Pancreas (tissue), 10 donors: ENCODE results near the gene SPATA21. TPM values are rescaled to one million over a fixed set of nuclear protein-coding genes. Genes with fewer than 3 reads are reported as not detected.

ENCODE experiments used
- ATAC-seq, 4 donors: fragments of 200-7000 bp; cut with Tn5 transposase; one replicate each; pipeline versions ENCODE4 v1.8.0 to v1.9.1; 2020; ENCODE audit warnings: mild to moderate bottlenecking in 4 of 4, moderate library complexity in 4 of 4
- DNase-seq, 6 donors: peaks; one replicate each; pipeline ENCODE4 v3.0.0-alpha.2; 2020
- FAIRE-seq: peaks from 2 replicates; lab custom pipeline; 2012; peaks lifted over from hg19 to GRCh38; lab: Jason Lieb, UNC
- H3K27ac ChIP-seq, 4 donors: fragments of 200-600 bp; sonication (generic); 1 replicate in 3 of 4; 2 replicates in 1 of 4; pipeline versions ENCODE4 v1.5.0 to v1.8.0; 2020
- H3K27me3 ChIP-seq, 4 donors: fragments of 200-600 bp; one replicate each; pipeline ENCODE4 v1.8.0; 2021
- H3K36me3 ChIP-seq, 3 donors: fragments of 200-600 bp; sonication (generic) in 1 of 3; one replicate each; pipeline versions ENCODE4 v1.5.0 to v1.8.0; 2020 to 2021
- H3K4me1 ChIP-seq, 3 donors: fragments of 200-600 bp; one replicate each; pipeline ENCODE4 v1.8.0; 2021
- H3K4me3 ChIP-seq, 4 donors: fragments of 200-600 bp; sonication (generic) in 2 of 4; one replicate each; pipeline versions ENCODE4 v1.5.0 to v1.8.0; 2020 to 2021
- H3K9me3 ChIP-seq, 4 donors: fragments of 200-600 bp; one replicate each; pipeline ENCODE4 v1.8.0; 2021
- WGBS, 2 donors: extraction: QIAGEN DNeasy Blood & Tissue Kit; methylation state at CpG; one replicate each; pipeline ENCODE4 v1.1.7; 2013; 5-methylcytosine and 5-hydroxymethylcytosine counted together
- intact Hi-C, 3 donors: fragments of 100-400 bp; cut with DNase I; formaldehyde crosslinking; loops; one replicate each; pipeline versions ENCODE4 v1.11.1 to v1.14.2; 2022
- polyA plus RNA-seq, 2 donors: library from polyadenylated mRNA; stranded (reverse); fragments of 200-250 nt; gene quantifications; one replicate each; pipeline ENCODE4 v1.2.3, GENCODE V29; 2013
- total RNA-seq, 6 donors: library from RNA; stranded (reverse); fragmentation: NEBNext Ultra II Directional in 4 of 6; extraction: Animal tissue kit (Norgen Biotek cat#: 25700) in 4 of 6; gene quantifications; one replicate each; pipeline versions ENCODE4 v1.2.1 to v1.2.4, GENCODE V29; 2021 to 2023
- TF ChIP-seq, protein P1 (sequence below), 4 donors: fragments of 200-600 bp; sonication (generic) in 3 of 4; IDR thresholded peaks; one replicate each; pipeline versions ENCODE4 v1.5.0 to v1.8.0; 2021; ENCODE audit warnings: antibody characterized with exemption in 4 of 4
- donor health status: healthy with polysubstance abuse.
- donor health status: DM: no; HTN: no; CAD: no; lungs with moderate emphysema.
- donor health status: DM: no; HTN: no; CAD: no.
- donor health status: control.
- donor health status: control.
- donor health status: Bipolar disorder and iron deficiency.
- donor health status: DM: yes; HTN: yes; CAD: no.
- donor health status: DM: no; HTN: no; CAD: no.
- donor health status: DM: no; HTN: no; CAD: no.
- donor health status: DM: yes; HTN: yes; CAD: no.

SPATA21 gene
- total and polyA plus RNA-seq, 8 donors, result 0.53 to 0.90 (median 0.77) TPM; not detected in 5

DNA sequence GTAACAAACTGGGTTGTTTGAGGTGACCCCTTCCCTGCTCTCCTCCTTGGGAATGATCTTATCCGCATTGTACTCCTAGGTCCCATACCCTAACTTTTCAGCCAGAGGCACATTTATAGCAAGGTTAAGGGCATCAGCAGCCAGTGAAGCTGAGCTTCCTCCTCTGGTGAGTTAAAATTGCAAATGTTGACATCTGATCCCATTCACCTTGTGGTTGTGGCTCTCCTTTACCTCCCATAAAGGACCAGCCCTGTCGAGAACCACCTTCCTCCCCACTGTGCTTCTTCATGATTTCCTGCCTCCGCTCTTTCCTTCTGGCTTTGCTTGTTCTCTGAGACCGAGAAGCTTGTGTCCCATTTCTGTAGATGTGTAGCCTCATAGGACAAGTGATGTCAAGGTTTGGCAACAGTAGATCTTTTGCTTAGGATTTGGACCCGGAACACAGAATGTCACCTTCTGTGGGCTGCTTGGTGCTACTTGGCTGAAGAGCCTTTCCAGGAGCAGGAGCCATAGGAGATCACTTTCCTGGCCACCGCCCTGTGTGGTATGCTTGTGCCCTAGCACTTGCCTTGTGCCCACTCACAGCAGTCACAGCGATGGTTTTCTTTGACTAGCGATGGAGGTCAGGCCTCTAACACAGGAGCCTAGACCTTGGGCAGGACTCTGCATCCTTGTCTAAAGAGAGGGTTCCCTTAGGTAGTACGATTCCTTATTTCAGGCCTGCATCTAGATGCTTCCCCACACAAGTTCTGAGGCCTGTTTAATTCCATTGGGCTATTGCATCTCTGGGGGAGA is 51.4 kb downstream of the SPATA21 start:
- TF ChIP-seq, protein P1, sequence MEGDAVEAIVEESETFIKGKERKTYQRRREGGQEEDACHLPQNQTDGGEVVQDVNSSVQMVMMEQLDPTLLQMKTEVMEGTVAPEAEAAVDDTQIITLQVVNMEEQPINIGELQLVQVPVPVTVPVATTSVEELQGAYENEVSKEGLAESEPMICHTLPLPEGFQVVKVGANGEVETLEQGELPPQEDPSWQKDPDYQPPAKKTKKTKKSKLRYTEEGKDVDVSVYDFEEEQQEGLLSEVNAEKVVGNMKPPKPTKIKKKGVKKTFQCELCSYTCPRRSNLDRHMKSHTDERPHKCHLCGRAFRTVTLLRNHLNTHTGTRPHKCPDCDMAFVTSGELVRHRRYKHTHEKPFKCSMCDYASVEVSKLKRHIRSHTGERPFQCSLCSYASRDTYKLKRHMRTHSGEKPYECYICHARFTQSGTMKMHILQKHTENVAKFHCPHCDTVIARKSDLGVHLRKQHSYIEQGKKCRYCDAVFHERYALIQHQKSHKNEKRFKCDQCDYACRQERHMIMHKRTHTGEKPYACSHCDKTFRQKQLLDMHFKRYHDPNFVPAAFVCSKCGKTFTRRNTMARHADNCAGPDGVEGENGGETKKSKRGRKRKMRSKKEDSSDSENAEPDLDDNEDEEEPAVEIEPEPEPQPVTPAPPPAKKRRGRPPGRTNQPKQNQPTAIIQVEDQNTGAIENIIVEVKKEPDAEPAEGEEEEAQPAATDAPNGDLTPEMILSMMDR (IDR thresholded peaks at IDR 0.05), result no peak
- FAIRE-seq, result no peak
- peaks cover 0 to 24% (median 13%) of the 10 kb centered on the region in 3 donors for H3K4me1 ChIP-seq

DNA sequence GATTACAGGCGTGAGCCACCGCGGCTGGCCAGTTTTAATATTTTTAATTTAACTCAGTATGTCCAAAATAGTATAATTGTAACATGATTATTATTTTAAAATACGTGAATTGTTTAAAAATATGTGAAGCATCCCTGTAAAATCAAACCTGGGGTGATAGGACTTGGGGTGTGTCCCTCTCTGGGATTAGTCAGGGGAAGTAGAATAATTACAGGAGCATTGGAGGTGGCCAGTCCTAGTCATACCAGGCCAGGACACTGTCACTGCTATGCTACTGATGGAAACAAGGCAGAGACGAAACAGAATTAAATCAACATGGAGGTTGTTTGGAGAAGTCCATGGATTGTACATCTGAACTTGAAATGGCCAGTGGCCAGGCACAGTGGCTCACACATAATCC is 53.3 kb downstream of the SPATA21 start:
- ATAC-seq (no peak), FAIRE-seq (no peak), DNase-seq (no peak)
- Histone ChIP-seq H3K27ac (no peak overlapping the region), H3K4me1 (peaks cover 3 to 23% (median 13%) of the 10 kb centered on the region in 3 donors), H3K4me3 (no peak overlapping the region), H3K27me3 (no peaks in the 10 kb centered on the region), H3K9me3 (no peaks in the 10 kb centered on the region), H3K36me3 (no peaks in the 10 kb centered on the region)
- TF ChIP-seq, protein P1 (IDR thresholded peaks at IDR 0.05), result no peak
- 94% methylated on average over 5 of the region's 5 CpGs for WGBS, 2 donors
- intact Hi-C loops, result no loop called here

More for the DNA sequence above, 51.4 kb downstream of the SPATA21 start:
- Histone ChIP-seq H3K9me3 (no peaks in the 10 kb centered on the region), H3K27ac (peak overlapping the region in 1 of 4 donors; percentile 15), H3K27me3 (no peaks in the 10 kb centered on the region), H3K4me3 (no peak overlapping the region), H3K36me3 (no peaks in the 10 kb centered on the region)
- intact Hi-C loops, result no loop called here
- 94 to 95% methylated on average over 9 of the region's 9 CpGs for WGBS, 2 donors
- ATAC-seq (peak in 1 of 4 donors; percentile 7), DNase-seq (peak in 1 of 6 donors; percentile 10)

DNA sequence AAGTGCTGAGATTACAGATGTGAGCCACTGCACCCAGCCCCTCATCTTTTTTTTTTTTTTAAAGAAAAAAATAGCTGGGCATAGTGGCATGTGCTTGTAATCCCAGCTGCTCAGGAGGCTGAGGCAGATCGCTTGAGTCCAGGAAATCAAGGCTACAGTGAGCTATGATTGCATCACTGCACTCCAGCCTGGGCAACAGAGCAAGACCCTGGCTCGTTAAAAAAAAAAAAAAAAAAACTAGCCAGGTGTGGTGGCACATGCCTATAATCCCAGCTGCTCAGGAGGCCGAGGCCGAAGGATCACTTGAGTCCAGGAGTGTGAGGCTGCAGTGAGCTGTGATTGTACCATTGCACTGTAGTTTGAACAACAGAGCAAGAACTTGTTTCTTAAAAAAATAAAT is 56.4 kb downstream of the SPATA21 start:
- ATAC-seq, result no peak
- DNase-seq, result no peak
- Histone ChIP-seq H3K36me3 (no peaks in the 10 kb centered on the region), H3K27ac (no peak overlapping the region), H3K4me3 (no peak overlapping the region), H3K4me1 (peaks cover 6 to 10% (median 8%) of the 10 kb centered on the region in 3 donors), H3K27me3 (no peaks in the 10 kb centered on the region), H3K9me3 (no peaks in the 10 kb centered on the region)
- TF ChIP-seq, protein P1 (IDR thresholded peaks at IDR 0.05), result no peak
- FAIRE-seq, result no peak
- WGBS, 2 donors, result 76 to 82% methylated on average over 4 of the region's 4 CpGs
- intact Hi-C loops, result no loop called here

DNA sequence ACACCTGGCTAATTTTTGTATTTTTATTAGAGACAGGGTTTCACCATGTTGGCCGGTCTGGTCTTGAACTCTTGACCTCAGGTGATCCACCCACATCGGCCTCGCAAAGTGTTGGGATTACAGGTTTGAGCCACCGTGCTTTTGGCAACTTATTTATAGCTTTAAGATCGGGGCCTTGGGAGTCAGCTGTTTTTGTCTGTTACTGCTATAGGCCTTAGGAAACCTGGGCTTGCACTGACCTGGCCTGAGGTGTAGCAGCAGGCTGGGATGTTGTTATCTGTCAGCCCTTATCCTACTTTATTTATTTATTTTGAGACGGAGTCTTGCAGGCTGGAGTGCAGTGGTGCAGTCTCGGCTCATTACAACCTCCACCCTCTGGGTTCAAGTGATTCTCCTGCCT is 58.8 kb downstream of the SPATA21 start:
- WGBS, 2 donors, result 56 to 61% methylated on average over 7 of the region's 7 CpGs
- TF ChIP-seq, protein P1 (IDR thresholded peaks at IDR 0.05), result no peak
- Histone ChIP-seq H3K4me1 (peaks cover 11 to 15% (median 12%) of the 10 kb centered on the region in 3 donors), H3K27me3 (no peaks in the 10 kb centered on the region), H3K9me3 (no peaks in the 10 kb centered on the region), H3K4me3 (no peak overlapping the region), H3K27ac (peak overlapping the region in 1 of 4 donors; percentile 69), H3K36me3 (no peaks in the 10 kb centered on the region)
- DNase-seq (no peak), FAIRE-seq (no peak), ATAC-seq (no peak)
- intact Hi-C loops, result no loop called here

DNA sequence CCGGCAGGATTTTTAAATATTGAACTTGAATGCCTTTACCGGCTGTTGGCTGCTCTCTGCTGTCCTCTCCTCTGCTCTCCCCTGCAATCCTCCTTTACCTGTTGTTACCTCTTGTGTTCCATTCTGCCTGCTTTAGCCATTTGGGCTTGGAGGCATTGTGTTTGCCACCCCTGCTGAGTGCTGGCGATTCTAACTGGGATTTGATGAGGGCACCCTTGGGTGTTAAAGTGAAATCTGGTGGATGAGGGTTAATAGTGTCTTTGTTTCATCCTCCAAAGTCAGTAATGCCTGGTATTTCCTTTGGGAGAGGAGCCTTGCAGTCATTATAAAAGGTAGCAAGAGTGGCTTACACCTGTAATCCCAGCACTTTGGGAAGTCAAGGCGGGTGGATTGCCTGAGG is 60.3 kb downstream of the SPATA21 start:
- TF ChIP-seq, protein P1 (IDR thresholded peaks at IDR 0.05), result no peak
- 59 to 68% methylated on average over 4 of the region's 4 CpGs for WGBS, 2 donors
- Histone ChIP-seq H3K36me3 (no peaks in the 10 kb centered on the region), H3K27me3 (no peaks in the 10 kb centered on the region), H3K27ac (no peak overlapping the region), H3K9me3 (no peaks in the 10 kb centered on the region), H3K4me1 (peaks cover 11 to 26% (median 12%) of the 10 kb centered on the region in 3 donors), H3K4me3 (no peak overlapping the region)
- ATAC-seq, result no peak
- no peak for FAIRE-seq
- intact Hi-C loops, result no loop called here
- DNase-seq, result no peak
